Midbrain (tissue), 1 donor: ENCODE results near the gene CNN2.

ENCODE experiments used
- DNase-seq: peaks from one replicate; lab custom pipeline; 2025; lab: John Stamatoyannopoulos, UW

The CNN2 gene

GRCh38 chr19:1065606-1066109, 39.2 kb downstream of the CNN2 start:
- no peak for DNase-seq

- no peak for DNase-seq
Observed at GRCh38 chr19:1066251-1066747, 39.9 kb downstream of the CNN2 start.

- DNase-seq: no peak
Observed at GRCh38 chr19:1066748-1067340, 40.4 kb downstream of the CNN2 start, which contains the start of gene ARHGAP45. TSS of gene ARHGAP45 (plus strand) at chr19:1067167. CDS start at chr19:1067406, 239 bp downstream.

GRCh38 chr19:1067341-1067957, 41.0 kb downstream of the CNN2 start:
- no peak for DNase-seq

- no peak for DNase-seq
Observed at GRCh38 chr19:1068009-1069001, 41.9 kb downstream of the CNN2 start.

GRCh38 chr19:1069009-1069779, 42.8 kb downstream of the CNN2 start:
- DNase-seq: peak; percentile 37

GRCh38 chr19:1070576-1070930, 44.1 kb downstream of the CNN2 start:
- DNase-seq: no peak

GRCh38 chr19:1070931-1071791, 44.8 kb downstream of the CNN2 start:
- DNase-seq: no peak

- DNase-seq: no peak
Observed at GRCh38 chr19:1072371-1073015, 46.1 kb downstream of the CNN2 start.

- no peak for DNase-seq
Observed at GRCh38 chr19:1073063-1073955, 46.9 kb downstream of the CNN2 start.

GRCh38 chr19:1073956-1074517, 47.6 kb downstream of the CNN2 start:
- no peak for DNase-seq

GRCh38 chr19:1074544-1075283, 48.3 kb downstream of the CNN2 start:
- no peak for DNase-seq

- no peak for DNase-seq
Observed at GRCh38 chr19:1076046-1076386, 49.6 kb downstream of the CNN2 start.

- peak; percentile 28 for DNase-seq
Observed at GRCh38 chr19:1076951-1077350, 50.5 kb downstream of the CNN2 start.

GRCh38 chr19:1079566-1080111, 53.2 kb downstream of the CNN2 start:
- DNase-seq: no peak

GRCh38 chr19:1080360-1081161, 54.2 kb downstream of the CNN2 start:
- DNase-seq: no peak
